Measurements from ENCODE around the gene SPHKAP. TPM values are rescaled to one million over a fixed set of nuclear protein-coding genes. Genes with fewer than 3 reads are reported as not detected.
A peak's percentile ranks its signal among the peaks of the same experiment; 100 is the strongest.

Gene SPHKAP
- polyA plus RNA-seq, 2 of the 4 experiments (the other 2 are of a cell fraction), result 0.01 TPM; not detected in 1

DNA sequence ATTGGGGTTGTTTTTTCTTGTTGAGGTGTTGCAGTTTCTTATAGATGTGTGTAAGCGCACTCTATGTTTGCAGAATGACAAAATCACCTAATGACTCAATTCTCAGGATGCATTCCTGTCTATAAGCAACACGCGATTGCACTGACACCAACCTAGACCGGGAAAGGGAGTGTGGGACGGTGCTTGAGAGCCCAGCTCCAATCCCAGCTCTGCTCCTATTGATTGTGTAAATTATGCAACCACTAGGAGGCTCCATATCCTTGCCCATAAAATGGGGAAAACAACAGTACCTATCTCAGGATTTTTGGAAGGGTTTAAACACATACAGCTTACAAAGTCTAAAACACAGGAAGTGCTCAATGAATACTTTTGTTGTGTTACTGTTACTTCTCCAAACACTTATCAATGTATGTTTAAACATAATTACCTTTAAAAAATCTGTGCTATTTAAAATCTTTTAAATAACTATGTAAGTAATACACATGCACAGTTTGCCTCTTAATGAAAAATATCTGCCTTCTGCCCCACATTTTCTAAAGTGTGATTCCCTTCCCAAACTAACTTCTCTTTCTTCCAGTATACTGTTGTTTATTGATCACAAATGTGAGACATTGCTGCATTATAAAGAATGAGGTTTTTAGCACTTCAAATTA, 132.5 kb downstream of the SPHKAP start:
- TF ChIP-seq TP53 (CRISPR knock-in tag; IDR thresholded peaks at IDR 0.05) (no peak), RAD21 (conservative IDR thresholded peaks at IDR 0.05 in 1 of 2, IDR thresholded peaks at IDR 0.05 in 1 of 2) (peak; percentile 78 to 88), CEBPB (IDR thresholded peaks at IDR 0.05) (peak; percentile 28 to 65; a peak in 2 of 4 replicates), ZSCAN20 (CRISPR knock-in tag; IDR thresholded peaks at IDR 0.05) (no peak), HOXB13 (CRISPR knock-in tag; IDR thresholded peaks at IDR 0.05; ENCODE audit: low read depth) (no peak), SMC3 (IDR thresholded peaks at IDR 0.05) (peak; percentile 66)
- TF ChIP-seq, protein P1, sequence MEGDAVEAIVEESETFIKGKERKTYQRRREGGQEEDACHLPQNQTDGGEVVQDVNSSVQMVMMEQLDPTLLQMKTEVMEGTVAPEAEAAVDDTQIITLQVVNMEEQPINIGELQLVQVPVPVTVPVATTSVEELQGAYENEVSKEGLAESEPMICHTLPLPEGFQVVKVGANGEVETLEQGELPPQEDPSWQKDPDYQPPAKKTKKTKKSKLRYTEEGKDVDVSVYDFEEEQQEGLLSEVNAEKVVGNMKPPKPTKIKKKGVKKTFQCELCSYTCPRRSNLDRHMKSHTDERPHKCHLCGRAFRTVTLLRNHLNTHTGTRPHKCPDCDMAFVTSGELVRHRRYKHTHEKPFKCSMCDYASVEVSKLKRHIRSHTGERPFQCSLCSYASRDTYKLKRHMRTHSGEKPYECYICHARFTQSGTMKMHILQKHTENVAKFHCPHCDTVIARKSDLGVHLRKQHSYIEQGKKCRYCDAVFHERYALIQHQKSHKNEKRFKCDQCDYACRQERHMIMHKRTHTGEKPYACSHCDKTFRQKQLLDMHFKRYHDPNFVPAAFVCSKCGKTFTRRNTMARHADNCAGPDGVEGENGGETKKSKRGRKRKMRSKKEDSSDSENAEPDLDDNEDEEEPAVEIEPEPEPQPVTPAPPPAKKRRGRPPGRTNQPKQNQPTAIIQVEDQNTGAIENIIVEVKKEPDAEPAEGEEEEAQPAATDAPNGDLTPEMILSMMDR (IDR thresholded peaks at IDR 0.05), result peak; percentile 74
- POLR2A ChIA-PET, result no interaction called here
- no peak overlapping the region for H3K4me3 ChIP-seq
- no peak for FAIRE-seq
- peak; percentile 41 to 62 for DNase-seq (ENCODE audit: low read depth in 1 of 2, low spot score in 1 of 2)
- H3K9me3 ChIP-seq, result no peaks in the 10 kb centered on the region
- H3K4me1 ChIP-seq, result peaks cover 4% of the 10 kb centered on the region; the same call in 1 of the 3 replicates
- peak overlapping the region; percentile 40 for H3K4me2 ChIP-seq
- H3K27ac ChIP-seq, result no peak overlapping the region
- CTCF ChIA-PET, result interaction anchor here (0.8 to 2.7 kb wide), 6 partner anchors 9 to 608 kb away, joined by 3 to 14 read pairs (median 3); no protein-coding TSS in a partner anchor
- 2% methylated on average over 5 of the region's 5 CpGs for WGBS (ENCODE audit: missing lambda C conversion rate)
- ATAC-seq, result peak; percentile 98 to 100

GRCh38 chr2:228040995-228041394, 140.5 kb downstream of the SPHKAP start:
- no peak for TF ChIP-seq CHD4 (IDR thresholded peaks at IDR 0.05; ENCODE audit: borderline replicate concordance)
- TF ChIP-seq MAFK (IDR thresholded peaks at IDR 0.05; ENCODE audit: partially characterized antibody), result peak; percentile 68
- Histone ChIP-seq H3K4me1 (no peaks in the 10 kb centered on the region), H3K4me3 (no peak overlapping the region), H3K4me2 (no peak overlapping the region), H3K9me3 (no peaks in the 10 kb centered on the region), H3K27ac (no peak overlapping the region)
- 91% methylated on average over 2 of the region's 2 CpGs for WGBS (ENCODE audit: missing lambda C conversion rate)
- FAIRE-seq (no peak), ATAC-seq (no peak), DNase-seq (ENCODE audit: low read depth in 1 of 2, low spot score in 1 of 2) (no peak)
- ChIA-PET CTCF (interaction anchor here (0.6 to 2.1 kb wide), 4 partner anchors 11 to 151 kb away, joined by 3 to 6 read pairs (median 4); no protein-coding TSS in a partner anchor), POLR2A (no interaction called here)

DNA sequence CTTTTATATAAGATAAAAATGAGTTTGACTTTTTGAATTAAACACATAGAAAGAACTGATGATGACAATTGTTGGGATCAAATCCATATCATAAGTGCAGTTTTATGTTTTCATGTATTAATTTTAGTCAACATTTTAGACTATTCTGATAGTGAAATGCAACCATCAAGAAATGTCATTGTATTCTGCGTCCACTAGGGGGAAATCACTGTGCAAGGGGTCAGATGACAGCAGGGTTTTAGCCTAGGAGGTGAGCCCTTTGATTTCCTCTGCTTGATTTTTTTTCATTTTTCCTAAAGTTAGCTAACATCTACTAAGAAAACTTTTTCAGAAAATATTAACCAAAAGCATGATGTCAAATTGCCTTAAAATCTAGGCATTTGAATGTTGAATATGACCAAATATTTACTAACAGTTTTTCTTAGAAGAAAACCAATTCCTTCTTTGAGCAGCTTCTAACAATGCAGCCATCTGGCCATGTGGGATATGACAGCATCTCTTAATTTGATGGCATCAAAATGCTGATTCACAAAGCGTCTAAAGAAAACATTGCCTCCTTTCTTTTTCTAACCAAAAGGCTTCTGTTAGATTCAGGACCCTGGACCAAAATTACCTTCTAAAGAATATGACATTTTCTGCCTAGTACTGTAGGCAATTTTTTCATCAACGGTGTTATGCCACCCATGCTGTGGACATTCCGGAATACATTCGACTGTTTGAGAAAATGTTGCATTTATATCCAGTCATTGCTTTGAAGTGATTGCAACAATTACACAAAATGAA, 141.5 kb downstream of the SPHKAP start:
- DNase-seq (ENCODE audit: low read depth in 1 of 2, low spot score in 1 of 2) (peak; percentile 30 to 51), FAIRE-seq (no peak), ATAC-seq (peak; percentile 80 to 92)
- POLR2A ChIA-PET, result no interaction called here
- Histone ChIP-seq H3K4me1 (no peaks in the 10 kb centered on the region), H3K9me3 (no peaks in the 10 kb centered on the region), H3K27ac (no peak overlapping the region), H3K4me3 (no peak overlapping the region), H3K4me2 (no peak overlapping the region)
- CTCF ChIA-PET, result interaction anchor here (0.6 to 2.1 kb wide), 8 partner anchors 8 to 291 kb away, joined by 3 to 6 read pairs (median 4); no protein-coding TSS in a partner anchor
- TF ChIP-seq, protein P2, sequence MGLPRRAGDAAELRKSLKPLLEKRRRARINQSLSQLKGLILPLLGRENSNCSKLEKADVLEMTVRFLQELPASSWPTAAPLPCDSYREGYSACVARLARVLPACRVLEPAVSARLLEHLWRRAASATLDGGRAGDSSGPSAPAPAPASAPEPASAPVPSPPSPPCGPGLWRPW (IDR thresholded peaks at IDR 0.05), result no peak
- TF ChIP-seq HOXB13 (CRISPR knock-in tag; IDR thresholded peaks at IDR 0.05; ENCODE audit: low read depth) (no peak), RAD21 (conservative IDR thresholded peaks at IDR 0.05 in 1 of 2, IDR thresholded peaks at IDR 0.05 in 1 of 2) (peak; percentile 27 to 42; a peak in 3 of 5 replicates), REST (IDR thresholded peaks at IDR 0.05) (peak; percentile 76; the same call in 1 of the 2 replicates), SMC3 (IDR thresholded peaks at IDR 0.05) (peak; percentile 49), HOXB5 (CRISPR knock-in tag; IDR thresholded peaks at IDR 0.05) (no peak), NPAS2 (CRISPR knock-in tag; IDR thresholded peaks at IDR 0.05; ENCODE audit: borderline replicate concordance) (no peak)
- TF ChIP-seq, protein P3, sequence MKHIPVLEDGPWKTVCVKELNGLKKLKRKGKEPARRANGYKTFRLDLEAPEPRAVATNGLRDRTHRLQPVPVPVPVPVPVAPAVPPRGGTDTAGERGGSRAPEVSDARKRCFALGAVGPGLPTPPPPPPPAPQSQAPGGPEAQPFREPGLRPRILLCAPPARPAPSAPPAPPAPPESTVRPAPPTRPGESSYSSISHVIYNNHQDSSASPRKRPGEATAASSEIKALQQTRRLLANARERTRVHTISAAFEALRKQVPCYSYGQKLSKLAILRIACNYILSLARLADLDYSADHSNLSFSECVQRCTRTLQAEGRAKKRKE (CRISPR knock-in tag; IDR thresholded peaks at IDR 0.05; ENCODE audit: low read depth), result no peak
- TF ChIP-seq, protein P1 (IDR thresholded peaks at IDR 0.05), result peak; percentile 58
- WGBS (ENCODE audit: missing lambda C conversion rate), result 58% methylated on average over 5 of the region's 5 CpGs

All from A549 (cell line).